Stimulated activated CD4-positive, alpha-beta T cell treated with anti-CD3 and anti-CD28 coated beads, Interleukin-4, amount 100 ng/mL, for 1 hour (primary cell): ENCODE results near the gene UBE2G2.

Source experiments
- DNase-seq: peaks from one replicate; pipeline ENCODE4 v3.0.0-alpha.2; 2020

The UBE2G2 gene

DNA sequence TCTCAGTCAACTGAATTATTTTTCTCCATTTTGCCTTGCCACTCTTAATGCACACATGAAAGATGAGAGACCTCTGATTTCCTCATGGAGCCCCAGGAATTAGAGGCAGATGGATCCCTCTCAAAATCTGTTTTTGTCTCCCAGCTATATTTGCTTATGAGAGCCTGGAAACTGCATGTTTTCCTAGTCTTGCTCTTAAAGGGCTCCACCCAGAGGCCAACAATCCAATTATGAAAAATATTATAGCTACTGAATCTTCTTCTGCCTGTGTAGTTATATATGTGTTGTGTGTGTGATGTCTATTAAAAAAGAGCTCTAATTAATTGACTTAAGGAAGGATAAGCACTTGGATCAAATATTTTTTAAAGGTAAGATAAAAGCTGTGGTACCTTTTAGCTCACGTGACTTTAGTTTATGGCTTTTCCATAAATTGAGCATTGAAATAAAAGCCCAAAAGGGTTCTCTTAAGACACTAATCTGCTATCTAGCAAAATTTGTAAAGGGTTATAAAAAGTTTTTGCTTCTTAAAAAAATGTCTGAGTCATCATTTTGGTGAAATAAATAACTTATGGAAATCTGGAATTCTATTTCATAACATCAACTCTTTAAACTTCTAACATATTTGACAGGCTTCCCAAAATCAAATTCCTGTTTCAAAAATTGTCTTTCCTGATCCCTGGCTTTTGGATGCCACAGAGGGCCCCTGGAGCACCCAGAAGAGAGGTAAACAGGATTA lies 59.0 kb downstream of the UBE2G2 start:
- no peak for DNase-seq

DNA sequence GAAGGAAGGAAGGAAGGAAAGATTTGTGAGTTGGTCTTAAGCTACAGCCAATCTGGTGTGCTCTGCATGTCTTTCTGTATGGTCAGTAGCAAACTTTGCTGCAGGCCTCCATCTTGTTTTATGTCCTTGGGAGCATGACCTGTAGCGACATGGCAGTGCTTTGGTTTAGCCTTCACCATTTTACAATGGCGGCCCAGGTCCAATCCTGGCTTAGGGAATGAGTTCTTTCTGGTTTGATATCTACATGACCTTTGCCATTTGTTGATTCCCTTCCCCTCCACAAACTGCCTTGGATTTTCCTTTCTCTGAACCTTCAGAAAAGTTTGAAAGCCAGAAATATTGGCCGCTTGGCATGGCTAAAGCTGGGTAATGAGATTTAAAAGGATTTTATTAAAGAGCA lies 59.7 kb downstream of the UBE2G2 start:
- DNase-seq, result no peak

DNA sequence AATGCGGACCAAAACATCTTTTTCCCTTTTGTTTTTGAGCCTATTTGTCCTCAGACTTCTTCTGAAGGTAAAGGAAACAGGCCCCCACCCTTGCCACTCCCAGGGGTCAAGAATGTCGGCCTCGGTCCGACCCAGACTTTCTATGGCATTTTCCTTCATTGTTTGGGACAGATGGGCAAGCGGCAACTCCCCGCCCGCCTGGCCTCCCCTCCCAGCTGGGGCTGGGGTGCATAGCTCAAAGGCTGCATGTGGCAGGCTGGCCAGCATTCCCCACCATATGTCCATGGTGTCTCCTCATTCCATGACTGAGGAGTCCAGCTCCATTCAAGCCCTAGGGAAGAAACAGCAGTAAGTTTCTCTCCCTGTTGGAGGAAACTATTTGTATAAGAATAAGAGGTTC lies 60.9 kb downstream of the UBE2G2 start:
- no peak for DNase-seq

DNA sequence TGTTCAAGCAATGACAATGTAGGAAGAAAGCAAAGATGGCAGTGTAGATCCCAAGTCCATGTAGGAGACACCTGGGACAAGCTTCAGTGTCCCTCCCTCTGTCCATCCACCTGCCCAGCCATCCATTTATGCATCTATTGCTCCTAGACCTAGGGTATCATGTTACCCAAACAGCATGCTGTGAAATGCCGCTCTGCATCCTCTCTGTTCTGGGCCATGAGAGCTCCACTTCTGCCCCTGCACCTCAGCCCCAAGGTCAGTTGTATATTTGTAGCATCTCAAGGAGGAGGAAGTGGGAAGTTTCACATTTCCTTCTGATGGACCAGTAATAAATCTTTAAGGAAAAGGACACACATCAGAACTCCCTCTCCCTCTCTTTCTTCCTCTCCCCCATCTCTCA lies 62.3 kb downstream of the UBE2G2 start:
- no peak for DNase-seq

DNA sequence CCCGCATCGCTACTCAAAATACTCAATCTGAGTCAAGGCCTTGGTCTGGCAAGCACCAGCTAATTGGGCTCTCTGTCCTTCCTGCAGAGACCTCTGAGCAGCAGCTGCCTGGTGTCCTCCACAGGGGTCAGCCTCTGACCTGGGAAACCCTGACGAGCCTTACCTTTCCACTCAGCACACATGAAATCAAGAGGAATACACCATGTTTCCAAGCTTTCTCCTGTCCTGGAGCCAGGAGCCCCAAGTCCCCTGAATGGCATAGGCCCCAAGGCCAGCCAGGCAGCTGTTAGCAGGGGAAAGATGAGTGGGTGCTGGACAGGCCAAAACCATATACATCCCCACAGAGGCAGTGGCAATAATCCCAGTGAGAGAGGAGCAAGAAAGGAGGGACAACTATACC lies 63.0 kb downstream of the UBE2G2 start:
- no peak for DNase-seq

DNA sequence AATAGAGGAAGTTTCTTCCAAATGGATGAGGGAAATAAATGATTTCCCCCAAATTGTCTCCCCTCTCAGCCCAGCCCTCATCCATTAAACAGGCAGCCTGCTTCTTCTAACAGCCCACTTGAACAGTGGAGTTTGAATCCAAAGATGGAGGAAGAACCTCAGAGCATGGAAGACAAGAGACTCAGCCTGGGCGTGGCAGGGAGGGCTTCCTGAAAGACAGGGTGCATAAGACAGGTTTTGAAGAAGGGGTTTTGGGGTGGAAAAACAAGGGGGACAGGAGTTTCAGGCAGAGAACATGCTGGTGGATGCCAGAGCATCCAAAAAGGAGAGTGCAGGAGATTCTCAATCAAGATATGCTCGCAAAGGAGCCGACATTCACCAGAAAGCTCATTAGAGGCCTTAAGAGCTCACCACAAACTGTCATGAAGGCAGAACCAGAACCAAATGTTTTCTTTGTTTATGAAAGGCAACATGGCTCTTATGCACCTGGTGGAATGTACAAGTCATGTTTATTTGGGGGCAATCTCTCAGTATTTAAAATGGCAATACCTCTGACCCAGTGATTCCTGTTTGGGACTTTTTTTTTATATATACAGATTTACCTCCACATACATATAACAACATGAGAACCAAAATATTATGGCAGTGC lies 63.8 kb downstream of the UBE2G2 start:
- DNase-seq, result no peak

DNA sequence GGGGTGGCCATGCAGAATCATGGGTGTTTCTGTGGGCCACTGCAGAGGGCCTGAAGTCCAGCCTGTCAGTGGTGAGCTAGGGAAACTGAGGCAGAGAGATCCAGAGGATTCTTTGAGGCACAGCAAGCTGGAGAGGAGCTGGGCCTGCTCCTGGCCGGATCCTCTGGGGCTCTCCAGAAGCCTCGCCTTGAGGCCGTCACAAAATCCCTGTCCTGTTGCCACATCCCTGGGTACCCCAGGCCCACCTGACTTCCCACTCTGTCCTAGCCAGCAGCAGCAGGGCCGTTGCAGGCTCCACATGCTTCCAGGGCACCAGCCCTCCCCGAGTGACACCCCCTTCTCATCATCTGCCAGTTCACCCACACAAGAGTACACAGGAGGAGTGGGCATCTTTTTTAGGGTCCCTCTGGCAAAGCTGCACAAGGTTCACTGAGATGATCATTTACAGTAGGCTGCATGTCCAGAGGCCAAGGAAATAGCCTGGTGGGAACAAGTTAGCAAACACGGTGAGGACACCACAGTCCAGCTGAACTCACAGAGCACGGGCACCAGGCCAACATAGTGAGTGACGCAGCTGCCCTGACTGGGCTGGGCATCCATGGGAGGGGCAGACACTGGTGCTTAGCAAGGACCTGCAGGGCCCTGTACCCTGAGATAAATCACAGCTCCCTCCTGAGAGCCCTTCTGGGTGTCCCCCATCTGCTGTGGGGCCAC lies 65.2 kb downstream of the UBE2G2 start:
- DNase-seq, result no peak

DNA sequence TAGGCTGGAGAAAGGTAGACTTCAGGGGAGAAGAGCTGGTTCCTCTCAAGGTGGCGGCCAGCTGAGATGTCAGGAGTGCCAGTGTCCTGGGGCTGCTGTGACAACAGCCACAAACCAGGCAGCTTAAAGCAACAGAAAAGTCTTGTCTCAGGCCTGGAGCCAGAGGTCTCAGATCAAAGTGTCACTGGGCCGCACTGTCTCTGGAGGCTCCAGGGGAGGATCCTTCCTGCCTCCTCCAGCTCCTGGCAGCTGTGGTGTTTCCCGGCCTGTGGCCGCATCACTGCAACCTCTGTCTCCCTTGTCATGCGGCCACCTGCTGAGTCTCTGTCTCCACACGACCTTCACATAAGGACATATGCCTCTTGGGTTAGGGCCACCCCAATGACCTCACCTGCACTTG lies 65.8 kb downstream of the UBE2G2 start:
- no peak for DNase-seq

DNA sequence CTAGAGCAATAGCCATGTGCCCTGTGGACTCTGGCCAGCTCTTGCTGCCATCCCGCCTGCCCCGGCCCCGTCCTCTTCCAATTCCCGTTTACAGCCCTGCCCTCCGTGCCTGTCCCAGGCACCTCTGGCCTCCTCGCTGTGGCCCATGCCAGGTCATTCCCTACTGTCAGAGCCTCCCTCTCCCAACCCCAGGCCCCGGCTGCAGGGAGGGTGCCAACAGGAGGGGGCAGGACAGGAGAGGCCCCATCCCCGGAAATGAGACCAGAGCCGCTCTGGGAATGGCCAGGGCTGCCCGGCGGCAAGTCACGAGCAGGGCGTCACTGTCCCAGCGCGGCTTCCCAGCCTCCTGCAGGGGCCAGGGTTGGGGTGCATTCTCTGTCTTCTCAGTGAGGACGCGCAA lies 66.8 kb downstream of the UBE2G2 start:
- DNase-seq, result no peak

DNA sequence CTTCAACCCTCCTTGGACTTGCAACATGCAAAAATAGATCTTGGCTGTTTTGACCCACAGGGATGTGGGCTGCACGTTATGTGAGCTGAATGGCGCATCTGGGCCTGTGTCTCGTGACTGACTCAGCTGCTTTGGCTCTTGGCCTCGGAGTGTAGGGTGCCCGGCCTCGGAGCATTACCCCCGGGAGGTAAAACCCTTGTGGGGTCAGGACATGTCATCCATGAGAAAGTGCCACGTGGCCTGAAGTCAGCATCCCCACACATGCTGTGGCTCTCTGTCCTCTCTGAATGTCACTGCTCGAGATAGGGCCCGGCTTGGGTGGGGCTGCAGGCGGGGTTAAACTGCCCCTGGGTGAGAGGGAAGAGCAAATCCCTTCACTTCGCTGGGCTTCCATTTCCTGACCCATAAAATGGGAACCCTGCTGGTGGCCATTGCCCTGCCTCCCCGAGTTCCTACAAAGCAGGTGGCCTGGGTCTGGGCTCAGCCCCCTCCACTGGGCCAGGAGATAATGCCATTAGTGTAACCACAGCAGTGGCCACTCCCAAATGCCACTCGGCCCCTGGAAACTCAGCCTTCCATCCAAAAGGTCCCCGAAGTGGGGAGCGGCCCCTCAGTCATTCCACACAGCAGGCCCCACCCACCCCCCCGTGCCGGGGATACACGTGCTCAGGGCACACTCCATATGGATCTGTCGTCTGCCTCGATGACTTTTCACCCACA lies 67.4 kb downstream of the UBE2G2 start:
- DNase-seq, result no peak

DNA sequence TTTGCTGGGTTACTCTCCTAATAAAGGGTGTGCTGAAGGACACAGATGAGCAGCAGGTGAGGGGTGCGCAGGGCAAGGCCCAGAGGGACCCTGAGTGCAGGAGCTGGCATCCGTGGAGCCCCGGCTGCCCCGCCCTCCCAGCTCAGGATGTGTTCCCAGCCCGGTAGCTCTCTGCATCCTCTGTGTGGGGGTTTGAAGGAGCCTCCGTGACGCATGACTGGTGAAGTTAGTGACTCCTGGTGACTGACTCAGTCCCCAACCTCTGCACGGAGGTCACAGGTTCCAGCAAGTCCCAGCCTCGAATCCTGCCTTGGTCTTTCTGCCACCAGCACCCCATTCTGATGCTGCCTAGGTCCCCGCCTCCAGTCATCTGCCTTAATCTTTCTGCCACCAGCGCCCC lies 68.7 kb downstream of the UBE2G2 start:
- DNase-seq, result no peak

DNA sequence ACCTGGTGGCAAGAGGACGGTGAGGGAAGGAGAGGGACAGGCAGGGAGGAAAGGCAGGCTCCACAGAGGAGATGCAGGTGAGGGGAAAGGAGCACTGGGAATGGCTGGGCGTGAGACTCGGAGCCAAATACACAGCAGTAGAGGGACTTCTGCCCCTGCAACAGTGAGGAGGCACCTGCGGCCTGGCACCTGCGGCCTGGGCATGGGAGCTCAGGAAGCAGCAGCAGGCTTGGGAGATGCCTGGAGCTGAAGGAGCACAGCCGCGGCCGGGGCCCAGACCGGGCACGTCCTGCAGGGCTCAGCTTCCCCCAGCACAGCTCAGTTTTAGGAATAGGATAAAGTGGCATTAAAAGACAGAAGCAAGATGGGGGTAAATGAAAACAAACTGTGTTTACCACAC lies 69.4 kb downstream of the UBE2G2 start:
- DNase-seq, result no peak

DNA sequence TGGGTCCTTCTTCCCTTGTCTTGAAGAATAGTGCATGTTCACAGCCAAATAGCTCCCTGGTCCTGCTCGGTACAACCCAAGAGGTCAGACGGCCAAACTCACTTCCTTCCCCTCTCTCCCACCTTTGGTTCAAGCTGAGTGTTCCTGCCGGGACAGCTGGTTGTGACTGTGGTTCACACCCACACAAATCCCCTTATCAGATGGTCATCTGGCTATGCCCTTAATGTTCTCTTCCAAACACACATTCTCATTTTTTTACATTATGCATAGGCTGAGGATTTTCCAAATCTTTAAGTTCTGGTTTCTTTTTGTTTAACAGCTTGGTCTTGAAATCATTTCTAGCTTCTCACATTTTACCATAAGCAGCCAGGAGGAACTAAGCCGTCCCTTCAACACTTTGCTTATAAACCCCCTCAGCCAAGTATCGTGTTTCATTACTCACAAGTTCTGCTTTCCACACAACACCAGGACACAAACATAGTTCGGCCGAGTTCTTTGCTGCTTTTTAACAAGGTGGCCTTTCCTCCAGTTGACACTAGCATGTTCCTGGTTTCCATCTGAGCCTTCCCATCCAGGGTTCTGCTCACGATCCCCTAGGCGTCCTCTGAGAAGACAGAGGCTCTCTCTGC lies 70.6 kb downstream of the UBE2G2 start:
- no peak for DNase-seq

DNA sequence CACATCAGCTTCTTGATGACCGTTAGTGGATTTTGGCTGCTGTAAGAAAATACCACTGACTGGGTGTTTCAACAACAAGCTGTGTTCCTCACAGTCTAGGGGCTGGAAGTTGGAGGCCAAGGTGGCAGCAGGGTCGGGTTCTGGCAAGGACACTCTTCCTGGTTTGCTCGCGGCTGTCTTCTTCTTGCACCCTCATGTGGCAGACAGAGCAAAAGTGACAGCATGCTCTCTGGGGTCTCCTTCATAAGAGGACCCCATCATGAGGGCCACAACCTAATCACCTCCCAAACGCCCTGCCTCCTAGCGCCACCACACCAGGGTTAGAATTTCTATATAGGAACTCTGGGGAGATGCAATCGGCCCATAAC lies 71.6 kb downstream of the UBE2G2 start:
- DNase-seq, result no peak

DNA sequence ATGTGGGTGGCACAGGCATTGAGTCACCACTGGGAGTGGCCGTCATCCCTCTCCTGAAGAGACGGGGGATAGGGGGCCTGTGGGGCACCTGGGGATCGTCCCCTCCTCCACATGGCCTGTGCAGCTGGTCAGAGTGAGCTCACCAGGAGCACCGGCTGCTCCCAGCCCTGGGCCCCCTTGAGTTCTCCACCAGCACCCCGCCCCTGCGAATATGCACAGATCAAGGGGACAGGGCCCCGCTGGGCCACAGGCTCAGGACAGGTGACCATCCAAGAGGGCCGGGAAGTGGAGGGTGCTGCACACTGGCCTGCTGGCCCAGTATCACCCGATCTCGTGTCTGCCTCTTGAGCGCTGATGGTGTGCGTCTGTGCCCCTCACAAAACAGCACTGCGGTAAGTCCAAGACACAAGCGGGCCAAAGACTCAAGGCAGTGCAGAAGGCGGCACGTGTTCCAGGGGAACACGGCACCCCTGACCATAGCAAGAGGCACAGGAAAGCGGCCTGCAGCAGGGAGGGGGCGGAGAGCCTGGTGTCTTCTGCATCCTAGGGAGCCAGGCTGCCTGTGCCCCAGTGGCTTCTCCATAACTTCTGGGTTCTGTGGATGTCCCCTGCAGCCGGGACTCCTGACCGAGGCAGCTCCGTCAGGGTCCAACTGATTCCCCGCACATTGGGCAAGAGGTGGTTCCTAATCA lies 72.1 kb downstream of the UBE2G2 start:
- DNase-seq, result no peak

DNA sequence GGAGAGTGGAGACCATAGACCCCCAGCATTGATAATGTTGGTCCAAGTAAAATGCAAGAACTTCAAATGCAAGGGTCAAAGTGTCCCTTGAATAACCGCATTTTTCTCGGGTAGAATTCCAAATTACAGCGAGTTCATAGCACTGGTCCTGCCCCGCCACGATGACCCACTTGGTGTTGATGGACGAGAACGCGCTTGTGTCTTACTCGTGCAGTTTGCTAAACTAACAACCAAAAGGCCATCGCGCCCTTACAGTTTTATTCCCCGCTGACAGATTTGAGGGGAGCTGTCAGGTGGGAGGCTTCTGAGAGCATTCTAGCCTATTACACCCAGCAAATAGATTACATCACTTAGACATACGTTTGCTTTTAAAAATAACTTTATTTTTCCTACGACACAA lies 72.9 kb downstream of the UBE2G2 start:
- DNase-seq, result no peak

DNA sequence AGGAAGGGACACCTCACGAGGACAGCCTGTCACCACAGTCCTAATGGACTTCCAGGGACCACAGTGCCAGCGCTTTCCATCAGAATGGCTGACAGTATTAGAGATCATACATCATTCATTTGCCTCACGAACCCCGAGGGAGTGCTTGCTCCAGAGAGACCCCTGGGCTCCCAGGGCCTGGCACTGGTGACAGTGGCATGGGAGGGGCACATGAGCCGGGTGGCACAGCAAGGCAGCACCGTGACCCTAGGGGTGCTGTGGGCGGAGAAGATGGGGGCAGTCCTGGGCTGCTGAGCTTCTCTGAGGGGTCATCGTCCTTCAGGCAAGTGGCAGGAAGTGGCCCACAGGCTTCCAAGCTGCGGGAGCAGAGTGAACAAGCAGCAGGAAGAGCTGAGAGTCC lies 73.9 kb downstream of the UBE2G2 start:
- DNase-seq, result no peak

DNA sequence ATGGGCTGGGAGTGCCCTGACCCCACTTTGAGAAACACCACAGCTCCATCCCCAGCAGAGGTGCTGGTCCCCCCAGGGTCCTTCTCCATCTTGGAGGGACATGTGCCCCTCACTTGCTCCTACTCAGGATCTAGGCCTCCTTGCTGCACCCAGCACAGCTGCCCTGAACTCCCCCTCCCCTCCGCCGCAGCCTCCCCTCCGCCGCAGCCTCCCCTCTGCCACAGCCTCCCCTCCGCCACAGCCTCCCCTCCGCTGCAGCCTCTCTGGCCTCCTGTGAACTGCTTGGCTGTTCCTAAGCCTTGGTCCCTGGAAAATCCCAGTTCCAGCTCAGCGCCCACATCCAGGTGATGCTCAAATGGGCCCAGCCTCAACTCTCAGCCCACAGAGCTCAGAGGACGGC lies 74.3 kb downstream of the UBE2G2 start:
- DNase-seq, result no peak

DNA sequence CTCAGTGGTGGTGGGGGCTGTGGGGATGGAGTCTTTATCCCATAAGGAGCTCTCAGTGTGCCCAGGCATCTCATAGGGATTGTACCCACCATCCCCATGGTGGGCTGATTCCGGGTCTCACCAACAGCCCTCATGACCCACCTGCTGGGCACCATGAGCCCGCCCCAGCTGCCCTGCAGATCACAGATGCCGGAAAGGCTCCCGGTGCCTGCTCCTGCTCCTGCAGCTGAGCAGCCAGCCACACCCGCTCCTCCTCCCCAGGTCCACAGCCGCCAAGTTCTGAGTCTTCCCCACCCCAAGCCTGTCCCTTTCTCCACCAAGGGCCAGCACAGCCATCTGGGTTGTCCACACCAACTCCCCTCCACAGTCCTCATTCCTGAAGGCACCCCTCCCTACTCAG lies 74.8 kb downstream of the UBE2G2 start:
- DNase-seq, result no peak

DNA sequence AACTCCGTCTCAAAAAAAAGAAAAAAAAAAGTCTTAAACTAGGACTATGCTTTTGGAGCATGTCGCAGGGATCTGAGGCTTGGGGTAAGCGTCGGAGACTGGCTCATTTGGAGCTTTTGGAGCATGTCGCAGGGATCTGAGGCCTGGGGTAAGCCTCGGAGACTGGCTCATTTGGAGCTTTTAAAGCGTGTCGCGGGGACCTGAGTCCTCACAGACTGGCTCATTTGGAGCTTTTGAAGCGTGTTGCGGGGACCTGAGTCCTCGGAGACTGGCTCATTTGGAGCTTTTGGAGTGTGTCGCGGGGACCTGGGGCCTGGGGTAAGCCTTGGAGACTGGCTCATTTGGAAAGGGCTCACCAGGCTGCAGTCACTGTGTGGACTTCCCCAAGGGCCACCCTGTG lies 76.7 kb downstream of the UBE2G2 start:
- DNase-seq, result no peak

DNA sequence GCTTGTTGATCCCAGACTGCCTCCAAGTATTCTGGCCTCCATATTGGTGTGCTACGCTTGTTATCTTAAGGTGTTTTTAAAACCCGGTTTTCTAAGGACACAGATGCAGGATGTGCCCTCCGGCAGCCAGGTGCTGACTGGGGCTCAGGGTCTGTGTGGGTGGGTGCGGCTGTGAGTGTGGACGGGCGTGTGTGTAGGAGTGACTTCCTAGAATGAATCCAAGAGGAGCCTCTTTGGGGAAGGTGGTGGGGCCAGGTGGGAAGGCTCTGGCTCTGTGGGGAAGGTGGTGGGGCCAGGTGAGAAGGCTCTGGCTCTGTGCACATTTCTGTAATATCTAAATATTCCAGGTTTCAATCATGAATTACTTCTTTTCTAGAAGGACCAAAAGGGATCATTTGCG lies 77.4 kb downstream of the UBE2G2 start:
- no peak for DNase-seq
